ENCODE measurements around the gene EPHB1.

GRCh38 chr3:135117977-135118376, 322.9 kb downstream of the EPHB1 start:
- no peak for TF ChIP-seq CTCF (IDR thresholded peaks at IDR 0.05 in 4 of 5, conservative IDR thresholded peaks at IDR 0.05 in 1 of 5)
- no peak for TF ChIP-seq POLR2A (IDR thresholded peaks at IDR 0.05)
